Measurements from ENCODE around the gene RAP1GAP. TPM values are rescaled to one million over a fixed set of nuclear protein-coding genes. Genes with fewer than 3 reads are reported as not detected.

The RAP1GAP gene
- total and polyA plus RNA-seq, 9 of the 15 experiments (the other 6 are each of a cell fraction or from before 2014, with no cell fraction given) = 0.29 to 30.2 (median 19.2) TPM

GRCh38 chr1:21575351-21575942 lies 93.7 kb downstream of the RAP1GAP start:
- Histone ChIP-seq H2AFZ (ENCODE audit: low read depth, low read length) (peak overlapping the region; percentile 43; the same call in 1 of the 2 replicates), H3K9me3 (replicated peaks; ENCODE audit: control insufficient read depth, insufficient read depth, low read depth, low read length) (no peaks in the 10 kb centered on the region), H3K4me1 (replicated peaks in 1 of 2; ENCODE audit: control insufficient read depth in 2 of 2, insufficient read depth in 2 of 2, low read length in 2 of 2) (peaks cover 4 to 22% of the 10 kb centered on the region in 2 experiments; a peak in 4 of 5 replicates), H3K9me1 (ENCODE audit: control insufficient read depth, insufficient read depth, low read length) (no peaks in the 10 kb centered on the region), H3K79me2 (ENCODE audit: control insufficient read depth, insufficient read depth, low read length) (no peaks in the 10 kb centered on the region), H3K27me3 (ENCODE audit: control insufficient read depth in 2 of 2, insufficient read depth in 2 of 2, low read length in 2 of 2) (peaks cover 9 to 37% of the 10 kb centered on the region in 2 experiments; a peak in 4 of 5 replicates), H3K27ac (ENCODE audit: extremely low read depth, low read depth, low read length) (no peak overlapping the region), H4K20me1 (replicated peaks; ENCODE audit: control insufficient read depth, insufficient read depth, low read length) (peaks cover 4% of the 10 kb centered on the region; the same call in 1 of the 2 replicates), H3K4me3 (no peak overlapping the region), H3K4me2 (ENCODE audit: insufficient read depth, low read length) (no peak overlapping the region), H3K36me3 (ENCODE audit: control insufficient read depth, insufficient read depth, low read length) (no peaks in the 10 kb centered on the region), H3K9ac (ENCODE audit: insufficient read depth in 1 of 2, low read depth in 2 of 2, low read length in 2 of 2) (peak overlapping the region in 1 of 2 experiments; percentile 66; a peak in 1 of 4 replicates)
- TF ChIP-seq ZNF140 (CRISPR knock-in tag; IDR thresholded peaks at IDR 0.05) (no peak), SPI1 (IDR thresholded peaks at IDR 0.05; ENCODE audit: borderline replicate concordance, low read depth, low read length) (no peak), HDGF (IDR thresholded peaks at IDR 0.05) (no peak)
- BruUV-seq (replicated peaks) = no TSS peak
- DNase-seq (ENCODE audit: extremely low read depth in 1 of 4, low spot score in 3 of 4) = no peak
- FAIRE-seq = no peak
- intact Hi-C loops (cut with micrococcal nuclease) (loop anchor here (10.0 kb wide), 1 partner anchor 201 kb away; no protein-coding TSS in a partner anchor), in situ Hi-C loops (cut with MboI) (no loop called here)
- no peak for ATAC-seq
- ChIA-PET CTCF (ENCODE audit: low intra/inter-chr PET ratio) (interaction anchor here (3.5 kb wide), 1 partner anchor 205 kb away, joined by 27 read pairs; no protein-coding TSS in a partner anchor), POLR2A (interaction anchor here (0.6 to 0.7 kb wide), 2 partner anchors 28 to 43 kb away, joined by 3 read pairs; no protein-coding TSS in a partner anchor)
- WGBS (ENCODE audit: insufficient coverage, low coverage, missing lambda C conversion rate) = 39% methylated on average over 18 of the region's 18 CpGs

Measured in K562 (cell line).